GM12873 (cell line): ENCODE data around the gene PRDM16.

ENCODE experiments used
- CTCF ChIP-seq: IDR thresholded peaks from 2 replicates; pipeline ENCODE4 v1.5.1; 2012; ENCODE audit warnings: low read depth, mild to moderate bottlenecking, moderate library complexity, low read length, control low read depth; ENCODE audit not compliant: insufficient read depth; ENCODE audit errors: missing control alignments

PRDM16 gene

GRCh38 chr1:3471356-3472087 is 402.5 kb downstream of the PRDM16 start:
- no peak for TF ChIP-seq CTCF

- TF ChIP-seq CTCF = no peak
Measured at GRCh38 chr1:3472088-3472850, 403.3 kb downstream of the PRDM16 start.

- TF ChIP-seq CTCF = no peak
Measured at GRCh38 chr1:3472906-3473305, 403.9 kb downstream of the PRDM16 start.

- no peak for TF ChIP-seq CTCF
Measured at GRCh38 chr1:3473381-3473844, 404.4 kb downstream of the PRDM16 start.

- TF ChIP-seq CTCF = no peak
Measured at GRCh38 chr1:3474016-3474415, 405.0 kb downstream of the PRDM16 start.

- TF ChIP-seq CTCF = no peak
Measured at GRCh38 chr1:3474421-3474820, 405.4 kb downstream of the PRDM16 start.

GRCh38 chr1:3475839-3476573 is 407.0 kb downstream of the PRDM16 start:
- no peak for TF ChIP-seq CTCF
